Measurements from ENCODE around the gene SLC7A11. TPM values are rescaled to one million over a fixed set of nuclear protein-coding genes. Genes with fewer than 3 reads are reported as not detected.
A peak's percentile ranks its signal among the peaks of the same experiment; 100 is the strongest.

Gene SLC7A11
- total RNA-seq, 1 donor from 2014 or later, result 9.6 TPM

DNA sequence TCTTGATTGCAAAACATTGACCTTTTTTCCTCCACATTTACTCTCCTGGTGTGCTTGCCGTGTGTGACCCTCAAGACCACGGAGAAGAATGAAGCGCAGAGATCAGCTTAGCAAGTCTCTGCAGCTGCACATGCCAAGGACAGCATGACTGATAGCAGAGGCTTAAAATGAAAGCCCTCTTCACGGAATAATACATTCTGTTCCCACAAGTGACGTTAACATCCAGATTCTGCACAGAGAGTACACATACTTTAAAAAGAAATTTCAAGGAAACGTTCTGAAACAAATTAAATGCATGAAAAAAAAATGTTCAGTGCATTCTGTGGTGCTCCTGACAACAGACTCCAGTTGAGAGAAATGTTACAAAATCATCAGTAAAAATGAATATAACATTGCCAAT lies 60.9 kb downstream of the SLC7A11 start:
- H3K36me3 ChIP-seq, result no peaks in the 10 kb centered on the region
- TF ChIP-seq, protein P1, sequence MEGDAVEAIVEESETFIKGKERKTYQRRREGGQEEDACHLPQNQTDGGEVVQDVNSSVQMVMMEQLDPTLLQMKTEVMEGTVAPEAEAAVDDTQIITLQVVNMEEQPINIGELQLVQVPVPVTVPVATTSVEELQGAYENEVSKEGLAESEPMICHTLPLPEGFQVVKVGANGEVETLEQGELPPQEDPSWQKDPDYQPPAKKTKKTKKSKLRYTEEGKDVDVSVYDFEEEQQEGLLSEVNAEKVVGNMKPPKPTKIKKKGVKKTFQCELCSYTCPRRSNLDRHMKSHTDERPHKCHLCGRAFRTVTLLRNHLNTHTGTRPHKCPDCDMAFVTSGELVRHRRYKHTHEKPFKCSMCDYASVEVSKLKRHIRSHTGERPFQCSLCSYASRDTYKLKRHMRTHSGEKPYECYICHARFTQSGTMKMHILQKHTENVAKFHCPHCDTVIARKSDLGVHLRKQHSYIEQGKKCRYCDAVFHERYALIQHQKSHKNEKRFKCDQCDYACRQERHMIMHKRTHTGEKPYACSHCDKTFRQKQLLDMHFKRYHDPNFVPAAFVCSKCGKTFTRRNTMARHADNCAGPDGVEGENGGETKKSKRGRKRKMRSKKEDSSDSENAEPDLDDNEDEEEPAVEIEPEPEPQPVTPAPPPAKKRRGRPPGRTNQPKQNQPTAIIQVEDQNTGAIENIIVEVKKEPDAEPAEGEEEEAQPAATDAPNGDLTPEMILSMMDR (IDR thresholded peaks at IDR 0.05), result no peak
- TF ChIP-seq EZH2phosphoT487 (IDR thresholded peaks at IDR 0.05) (no peak), EZH2 (IDR thresholded peaks at IDR 0.05) (no peak)
- Mint-ChIP-seq H3K36me3 (peaks cover 11% of the 10 kb centered on the region), H3K27ac (peak overlapping the region; percentile 48), H3K4me1 (peaks cover 28% of the 10 kb centered on the region), H3K27me3 (ENCODE audit: insufficient read depth, low read depth) (peaks cover 2% of the 10 kb centered on the region), H3K9me3 (no peaks in the 10 kb centered on the region), H3K4me3 (no peak overlapping the region)
- peaks cover 7% of the 10 kb centered on the region for H3K4me1 ChIP-seq
- no peaks in the 10 kb centered on the region for H4K20me1 ChIP-seq (ENCODE audit: low read depth)
- no peaks in the 10 kb centered on the region for H3K27me3 ChIP-seq
- H3K4me2 ChIP-seq, result no peak overlapping the region
- H2AFZ ChIP-seq (replicated peaks), result no peak overlapping the region
- H3K9me3 ChIP-seq (ENCODE audit: low read depth), result no peaks in the 10 kb centered on the region
- H3F3A ChIP-seq (ENCODE audit: low read depth), result no peaks in the 10 kb centered on the region
- no peak overlapping the region for H3K4me3 ChIP-seq
- H3K27ac ChIP-seq, result no peak overlapping the region
- H3K79me2 ChIP-seq (ENCODE audit: low read depth), result no peaks in the 10 kb centered on the region
- no peak for DNase-seq (ENCODE audit: low spot score)
- no peak overlapping the region for H3K9ac ChIP-seq

- H3K36me3 Mint-ChIP-seq, result peaks cover 11% of the 10 kb centered on the region
- H3K27ac Mint-ChIP-seq, result no peak overlapping the region
- peaks cover 15% of the 10 kb centered on the region for H3K4me1 Mint-ChIP-seq
- Histone ChIP-seq H3K4me3 (no peak overlapping the region), H3K27ac (no peak overlapping the region), H3K9me3 (ENCODE audit: low read depth) (no peaks in the 10 kb centered on the region), H3F3A (ENCODE audit: low read depth) (no peaks in the 10 kb centered on the region), H3K27me3 (no peaks in the 10 kb centered on the region), H2AFZ (replicated peaks) (no peak overlapping the region), H3K9ac (no peak overlapping the region), H3K4me1 (peaks cover 8% of the 10 kb centered on the region), H3K36me3 (no peaks in the 10 kb centered on the region), H3K4me2 (no peak overlapping the region), H3K79me2 (ENCODE audit: low read depth) (no peaks in the 10 kb centered on the region), H4K20me1 (ENCODE audit: low read depth) (no peaks in the 10 kb centered on the region)
- TF ChIP-seq, protein P1 (IDR thresholded peaks at IDR 0.05), result no peak
- TF ChIP-seq EZH2phosphoT487 (IDR thresholded peaks at IDR 0.05) (no peak), EZH2 (IDR thresholded peaks at IDR 0.05) (no peak)
- DNase-seq (ENCODE audit: low spot score), result no peak
- peaks cover 2% of the 10 kb centered on the region for H3K27me3 Mint-ChIP-seq (ENCODE audit: insufficient read depth, low read depth)
- H3K4me3 Mint-ChIP-seq, result no peak overlapping the region
- H3K9me3 Mint-ChIP-seq, result no peaks in the 10 kb centered on the region
These were observed 63.6 kb downstream of the SLC7A11 start for GRCh38 chr4:138178566-138178965.

DNA sequence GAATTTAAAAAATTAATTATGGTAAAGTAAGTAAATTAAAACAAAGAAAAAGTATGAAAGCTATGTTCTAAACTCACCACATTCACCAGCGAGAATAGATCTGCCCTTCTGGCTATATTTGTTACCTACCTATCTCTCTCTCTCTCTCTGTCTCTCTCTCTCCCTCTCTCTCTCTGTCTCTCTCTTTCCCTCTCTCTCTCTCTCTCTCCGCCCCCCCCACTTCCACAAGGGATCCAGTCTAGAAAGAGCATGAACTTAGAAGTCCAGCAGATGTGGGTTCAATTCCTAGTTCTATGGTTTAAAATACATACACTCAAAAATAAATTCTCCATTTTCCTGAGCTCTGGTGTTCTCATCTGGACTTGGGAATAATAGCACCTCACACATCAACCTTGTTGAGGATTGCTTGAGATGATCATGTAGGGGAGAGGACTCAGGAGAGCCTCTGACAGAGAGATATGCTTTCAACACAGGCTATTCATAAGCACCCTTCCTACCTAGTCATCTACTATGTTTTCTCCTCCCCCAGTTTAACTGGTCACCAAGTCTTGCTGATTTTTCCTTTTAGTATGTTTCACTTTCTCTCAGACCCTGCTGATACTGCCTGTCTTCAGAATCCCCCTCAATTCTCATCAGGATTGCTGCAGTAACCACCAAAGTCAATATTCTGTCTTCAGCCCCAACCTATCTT lies 64.7 kb downstream of the SLC7A11 start:
- Histone ChIP-seq H3K4me3 (no peak overlapping the region), H3K4me2 (no peak overlapping the region), H3K36me3 (no peaks in the 10 kb centered on the region), H3K9me3 (ENCODE audit: low read depth) (no peaks in the 10 kb centered on the region), H3K79me2 (ENCODE audit: low read depth) (no peaks in the 10 kb centered on the region), H4K20me1 (ENCODE audit: low read depth) (no peaks in the 10 kb centered on the region), H3K27me3 (no peaks in the 10 kb centered on the region), H3K4me1 (peaks cover 8% of the 10 kb centered on the region), H3F3A (ENCODE audit: low read depth) (no peaks in the 10 kb centered on the region), H3K27ac (no peak overlapping the region), H2AFZ (replicated peaks) (no peak overlapping the region), H3K9ac (no peak overlapping the region)
- peaks cover 11% of the 10 kb centered on the region for H3K36me3 Mint-ChIP-seq
- H3K27me3 Mint-ChIP-seq (ENCODE audit: insufficient read depth, low read depth), result peaks cover 2% of the 10 kb centered on the region
- TF ChIP-seq EZH2phosphoT487 (IDR thresholded peaks at IDR 0.05) (no peak), EZH2 (IDR thresholded peaks at IDR 0.05) (no peak)
- TF ChIP-seq, protein P1 (IDR thresholded peaks at IDR 0.05), result no peak
- H3K4me1 Mint-ChIP-seq, result peaks cover 13% of the 10 kb centered on the region
- no peak for DNase-seq (ENCODE audit: low spot score)
- no peaks in the 10 kb centered on the region for H3K9me3 Mint-ChIP-seq
- no peak overlapping the region for H3K27ac Mint-ChIP-seq
- H3K4me3 Mint-ChIP-seq, result no peak overlapping the region
